ENCODE results near the gene CDC14A. TPM values are rescaled to one million over a fixed set of nuclear protein-coding genes. Genes with fewer than 3 reads are reported as not detected.

CDC14A gene
- total RNA-seq, 1 donor from 2014 or later, result 8.7 TPM

GRCh38 chr1:100382657-100383056 lies 30.4 kb downstream of the CDC14A start:
- Histone ChIP-seq H3K36me3 (ENCODE audit: control insufficient read depth, insufficient read depth, low read length) (no peaks in the 10 kb centered on the region), H3K4me3 (ENCODE audit: low read depth, low read length) (no peak overlapping the region), H3K27me3 (ENCODE audit: control insufficient read depth, insufficient read depth, low read length) (no peaks in the 10 kb centered on the region)
- DNase-seq (ENCODE audit: low read depth), result no peak
- no peak for TF ChIP-seq CTCF (IDR thresholded peaks at IDR 0.05; ENCODE audit: insufficient read depth, low read length, poor library complexity, severe bottlenecking)

GRCh38 chr1:100383743-100384405 lies 31.6 kb downstream of the CDC14A start:
- Histone ChIP-seq H3K4me3 (ENCODE audit: low read depth, low read length) (no peak overlapping the region), H3K27me3 (ENCODE audit: control insufficient read depth, insufficient read depth, low read length) (no peaks in the 10 kb centered on the region), H3K36me3 (ENCODE audit: control insufficient read depth, insufficient read depth, low read length) (no peaks in the 10 kb centered on the region)
- TF ChIP-seq CTCF (IDR thresholded peaks at IDR 0.05; ENCODE audit: insufficient read depth, low read length, poor library complexity, severe bottlenecking), result no peak
- DNase-seq (ENCODE audit: low read depth), result no peak

GRCh38 chr1:100387209-100387608 lies 34.9 kb downstream of the CDC14A start:
- no peak for TF ChIP-seq CTCF (IDR thresholded peaks at IDR 0.05; ENCODE audit: insufficient read depth, low read length, poor library complexity, severe bottlenecking)
- no peak for DNase-seq (ENCODE audit: low read depth)
- Histone ChIP-seq H3K27me3 (ENCODE audit: control insufficient read depth, insufficient read depth, low read length) (no peaks in the 10 kb centered on the region), H3K36me3 (ENCODE audit: control insufficient read depth, insufficient read depth, low read length) (no peaks in the 10 kb centered on the region), H3K4me3 (ENCODE audit: low read depth, low read length) (no peak overlapping the region)

- no peak for TF ChIP-seq CTCF (IDR thresholded peaks at IDR 0.05; ENCODE audit: insufficient read depth, low read length, poor library complexity, severe bottlenecking)
- Histone ChIP-seq H3K36me3 (ENCODE audit: control insufficient read depth, insufficient read depth, low read length) (no peaks in the 10 kb centered on the region), H3K27me3 (ENCODE audit: control insufficient read depth, insufficient read depth, low read length) (no peaks in the 10 kb centered on the region), H3K4me3 (ENCODE audit: low read depth, low read length) (no peak overlapping the region)
- no peak for DNase-seq (ENCODE audit: low read depth)
These were observed 35.5 kb downstream of the CDC14A start for GRCh38 chr1:100387657-100388350.

GRCh38 chr1:100390531-100390930 lies 38.2 kb downstream of the CDC14A start:
- no peak overlapping the region for H3K4me3 ChIP-seq (ENCODE audit: low read depth, low read length)
- DNase-seq (ENCODE audit: low read depth), result no peak
- TF ChIP-seq CTCF (IDR thresholded peaks at IDR 0.05; ENCODE audit: insufficient read depth, low read length, poor library complexity, severe bottlenecking), result no peak
- H3K36me3 ChIP-seq (ENCODE audit: control insufficient read depth, insufficient read depth, low read length), result no peaks in the 10 kb centered on the region
- no peaks in the 10 kb centered on the region for H3K27me3 ChIP-seq (ENCODE audit: control insufficient read depth, insufficient read depth, low read length)

All from kidney epithelial cell (primary cell).